HUDEP-2 (cell line): ENCODE results near the gene HIPK4.
"Not testable (repeated sequence)": the region's sequence is repeated elsewhere in the genome, so short reads cannot be mapped to it uniquely, and the experiment has no call there.

Experiments
- DNase-seq, 76 experiments: peaks; one replicate each; lab custom pipeline; 2025; ENCODE audit not compliant: unreplicated experiment in 76 of 76; lab: John Stamatoyannopoulos, UW

HIPK4 gene

DNA sequence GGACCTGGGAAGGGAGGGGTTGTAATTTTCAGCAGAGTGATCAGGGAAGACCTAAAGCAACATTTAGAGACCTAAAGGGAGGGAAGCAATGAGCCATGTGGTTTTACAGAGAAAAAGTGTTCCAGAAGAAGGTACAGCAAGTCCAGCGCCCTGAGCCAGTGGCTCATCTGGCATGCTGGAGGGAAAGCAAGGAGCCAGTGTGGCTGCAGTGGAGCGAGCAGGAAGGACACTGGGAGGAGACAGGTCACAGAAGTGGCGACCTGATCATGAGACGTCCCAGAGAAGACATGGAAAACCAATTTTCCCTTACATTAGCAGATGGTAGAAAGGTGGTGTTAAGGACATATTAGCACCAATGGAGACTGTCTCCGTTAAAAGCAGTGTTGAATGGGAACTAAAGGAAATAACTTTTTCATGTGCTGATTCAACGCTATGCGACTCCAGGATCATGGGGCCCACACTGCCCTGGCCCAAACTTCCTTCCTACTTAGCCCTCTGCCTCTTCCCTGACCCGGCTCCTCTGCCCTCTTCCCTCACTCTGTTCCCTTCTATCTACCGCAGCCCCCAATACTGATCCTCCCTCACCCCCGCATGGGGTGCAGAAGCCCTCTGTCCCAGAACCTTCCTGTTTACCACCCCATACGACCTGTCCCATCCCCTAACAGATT lies 47.2 kb downstream of the HIPK4 start:
- no peak for DNase-seq

DNA sequence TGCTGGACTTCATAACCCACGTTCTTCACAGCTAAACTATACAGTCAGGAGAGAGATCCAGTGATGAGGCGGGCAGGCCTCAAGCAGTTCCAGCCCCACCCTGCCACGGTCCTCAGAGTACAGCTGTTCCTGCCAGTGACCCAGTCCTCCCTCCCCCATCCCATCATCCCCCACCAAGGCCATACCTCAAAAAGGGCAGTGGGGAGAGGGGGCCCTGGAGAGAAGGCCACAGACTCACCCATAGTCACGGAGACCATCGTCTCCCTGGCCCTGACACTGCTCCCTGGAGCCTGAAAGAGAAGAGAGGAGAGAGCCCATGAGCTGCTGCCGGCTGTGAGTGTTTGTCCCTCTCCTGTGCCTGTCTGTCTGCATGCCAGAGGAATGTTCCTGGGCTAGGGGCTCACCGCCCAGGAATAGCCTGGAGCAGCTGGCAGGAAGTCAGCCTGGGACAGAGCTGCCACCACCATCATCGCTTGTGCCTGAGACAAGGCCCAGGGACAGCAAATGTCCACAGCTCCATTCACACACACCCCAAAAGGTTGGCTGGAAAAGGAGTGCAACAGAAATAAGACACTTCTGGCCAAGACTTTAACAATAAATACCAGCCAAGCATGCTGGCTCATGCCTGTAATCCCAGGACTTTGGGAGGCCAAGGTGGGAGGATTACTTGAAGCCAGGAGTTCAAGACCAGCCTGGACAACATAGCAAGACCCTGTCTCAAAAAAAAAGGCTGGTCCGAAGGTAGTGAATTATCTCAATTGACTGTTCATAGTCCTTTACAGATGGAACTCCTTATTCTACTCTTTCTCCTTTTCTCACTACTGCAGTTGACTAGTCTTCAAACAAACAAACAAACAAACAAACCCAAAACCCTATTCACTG lies 48.1 kb downstream of the HIPK4 start:
- peak in 8 of 76 experiments; percentile 5 to 44 (median 23) for DNase-seq

DNA sequence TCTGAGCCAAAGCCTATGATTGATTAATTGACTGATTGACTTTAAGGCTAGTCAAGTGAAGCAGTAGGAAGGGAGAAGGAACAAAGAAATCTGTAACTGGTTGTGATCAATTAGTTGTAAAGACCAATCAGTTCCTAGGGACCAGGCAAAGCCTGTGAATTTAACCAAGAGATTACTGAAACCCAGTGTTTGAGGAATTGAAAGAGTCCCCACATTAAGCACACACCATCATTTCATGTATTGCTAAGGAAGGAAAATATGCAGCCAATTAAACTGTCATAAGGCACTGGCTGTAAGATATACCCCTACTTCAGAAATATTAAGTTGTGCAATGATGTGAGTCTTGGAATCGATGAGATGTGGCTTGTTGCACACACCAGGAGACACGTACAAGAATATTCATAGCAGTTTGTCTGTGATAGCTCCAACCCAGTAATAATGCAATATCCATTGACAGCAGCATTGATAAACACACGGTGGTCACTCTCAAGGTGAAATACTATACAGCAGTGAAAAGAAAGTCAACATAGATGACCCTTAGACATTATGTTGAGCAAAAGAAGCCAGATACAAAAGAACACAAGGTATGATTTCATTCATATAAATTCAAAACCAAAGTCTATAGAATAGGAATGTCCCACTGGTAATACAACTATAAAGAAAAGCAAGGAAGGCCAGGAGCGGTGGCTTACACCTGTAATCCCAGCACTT lies 50.8 kb downstream of the HIPK4 start:
- DNase-seq = no peak

DNA sequence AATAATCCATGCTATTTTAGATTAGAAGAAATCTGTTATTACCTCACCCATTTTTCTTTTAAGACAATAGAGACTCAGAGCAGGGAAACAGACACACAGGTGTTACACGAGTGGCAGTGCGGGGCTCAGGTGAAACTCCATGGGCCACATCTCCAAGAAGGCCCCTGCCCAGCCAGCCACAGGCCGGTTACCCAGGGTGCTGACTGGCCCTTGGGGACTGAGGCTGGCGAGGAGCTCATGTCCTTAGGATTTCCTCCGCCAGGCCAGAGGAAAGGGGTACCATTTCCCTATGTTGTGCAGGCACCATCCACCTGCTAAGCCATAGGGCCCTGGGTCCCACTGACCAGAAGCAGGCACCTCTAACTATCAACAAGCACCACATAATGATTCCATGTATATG lies 52.4 kb downstream of the HIPK4 start:
- no peak for DNase-seq

DNA sequence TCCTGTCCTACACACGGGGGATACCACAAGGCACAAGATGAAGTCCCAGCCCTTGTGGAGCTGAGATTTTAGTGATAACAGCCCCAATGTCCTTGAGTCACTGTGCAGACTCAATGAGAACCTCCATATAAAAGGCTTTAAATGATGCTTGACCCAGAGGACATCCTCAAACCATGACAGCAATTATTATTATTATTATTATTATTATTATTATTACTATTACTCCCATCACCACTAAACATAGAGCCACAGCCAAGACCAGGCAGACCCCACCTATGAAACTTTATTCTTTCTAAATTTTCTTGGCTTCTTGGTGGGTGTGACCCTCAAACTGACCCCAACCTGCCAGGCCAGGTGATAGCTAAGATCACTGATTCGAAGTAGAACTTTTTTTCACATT lies 52.9 kb downstream of the HIPK4 start:
- DNase-seq = no peak

DNA sequence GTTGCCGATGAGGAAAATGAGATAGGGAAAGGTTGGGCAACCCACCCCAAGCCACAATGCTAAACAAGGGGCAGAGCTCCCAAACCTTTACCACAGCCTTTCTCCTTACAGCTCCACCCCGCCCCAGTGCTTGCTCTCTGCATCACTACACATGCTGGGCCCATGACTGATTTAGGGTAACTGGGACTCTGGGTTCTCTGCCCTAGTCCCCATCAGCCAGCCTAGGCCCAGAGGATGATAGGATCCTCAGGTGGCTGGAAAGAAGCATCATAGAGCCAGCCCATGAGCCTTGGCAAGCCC lies 53.4 kb downstream of the HIPK4 start:
- DNase-seq = no peak

DNA sequence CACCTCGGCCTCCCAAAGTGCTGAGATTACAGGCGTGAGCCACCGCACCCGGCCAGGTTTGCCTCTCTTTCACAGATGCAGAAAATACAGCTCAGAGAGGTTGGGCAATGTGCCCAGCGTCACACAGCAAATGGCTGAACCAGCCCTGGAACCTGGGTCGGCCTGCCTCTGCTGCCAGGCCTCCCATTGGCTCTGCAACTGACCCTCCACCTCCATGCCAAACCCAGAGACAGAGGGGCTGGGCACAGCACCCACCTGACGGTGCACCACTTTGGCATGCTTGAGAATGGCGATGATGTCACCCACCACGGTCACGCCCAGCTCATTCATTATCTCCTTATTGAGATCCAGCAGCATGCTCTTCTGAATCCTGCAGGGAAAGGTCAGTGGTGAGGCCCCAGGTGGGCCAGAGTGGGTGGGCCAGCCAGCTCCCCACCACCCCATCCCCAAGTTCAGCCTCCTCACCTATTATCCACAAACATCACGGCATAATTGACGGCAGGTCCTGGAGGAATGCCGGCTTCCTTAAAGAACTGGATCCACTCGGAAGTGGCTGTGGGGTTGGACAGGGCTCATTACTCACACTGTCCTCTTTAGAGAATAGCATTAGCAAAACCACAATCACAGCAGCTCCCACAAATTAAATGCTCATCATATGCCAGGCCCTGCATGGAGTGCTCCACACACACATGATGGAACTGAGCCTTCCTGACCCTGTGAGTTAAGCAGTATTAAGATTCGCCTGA lies 54.0 kb downstream of the HIPK4 start:
- DNase-seq = no peak

DNA sequence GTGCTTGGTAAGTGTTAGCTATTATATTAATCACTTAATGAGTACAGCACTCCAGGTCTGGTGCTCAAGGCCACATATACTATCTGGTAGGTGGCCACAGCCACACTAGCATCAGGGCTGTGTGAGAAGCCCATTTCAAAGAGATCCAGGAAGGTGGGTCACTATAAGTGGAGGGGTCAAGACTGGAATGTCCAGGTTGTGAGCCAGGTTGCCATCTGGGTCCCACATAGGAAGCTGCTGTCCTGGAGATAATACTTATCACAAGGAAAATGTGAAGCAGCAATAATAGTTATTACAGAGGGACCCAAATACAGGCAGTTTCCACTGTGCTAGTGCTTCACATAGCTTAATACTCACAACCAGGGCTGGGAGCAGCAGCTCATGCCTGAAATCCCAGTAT lies 54.9 kb downstream of the HIPK4 start:
- no peak for DNase-seq

DNA sequence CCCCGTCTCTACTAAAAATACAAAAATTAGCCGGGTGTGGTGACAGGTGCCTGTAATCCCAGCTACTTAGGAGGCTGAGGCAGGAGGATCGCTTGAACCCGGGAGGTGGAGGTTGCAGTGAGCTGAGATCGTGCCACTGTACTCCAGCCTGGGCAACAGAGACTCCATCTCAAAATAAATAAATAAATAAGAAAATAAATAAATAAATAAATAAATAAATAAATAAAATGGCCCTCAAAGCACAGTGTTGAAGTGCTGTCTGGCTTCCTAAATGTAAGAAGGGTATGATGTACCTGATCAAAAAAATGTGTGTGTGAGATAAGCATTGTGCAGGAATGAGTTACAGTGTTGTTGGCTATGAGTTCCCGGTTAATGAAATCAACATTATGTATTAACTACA lies 56.9 kb downstream of the HIPK4 start:
- not testable (repeated sequence) for DNase-seq

DNA sequence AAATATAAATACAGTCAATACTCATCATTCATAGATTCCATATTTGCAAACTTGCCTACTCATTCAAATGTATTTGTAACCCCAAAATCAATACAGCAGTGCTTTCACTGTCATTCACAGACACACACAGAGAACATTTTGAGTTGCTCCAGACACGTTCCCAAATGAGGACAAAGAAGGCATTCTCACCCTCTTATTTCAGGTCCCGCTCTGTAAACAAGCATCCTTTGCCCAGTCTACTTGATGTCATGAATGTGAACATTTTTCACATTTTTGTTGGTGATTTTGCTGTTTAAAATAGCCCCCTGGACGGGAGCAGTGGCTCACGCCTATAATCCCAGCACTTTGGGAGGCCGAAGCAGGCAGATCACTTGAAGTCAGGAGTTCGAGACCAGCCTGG lies 57.3 kb downstream of the HIPK4 start:
- no peak for DNase-seq

DNA sequence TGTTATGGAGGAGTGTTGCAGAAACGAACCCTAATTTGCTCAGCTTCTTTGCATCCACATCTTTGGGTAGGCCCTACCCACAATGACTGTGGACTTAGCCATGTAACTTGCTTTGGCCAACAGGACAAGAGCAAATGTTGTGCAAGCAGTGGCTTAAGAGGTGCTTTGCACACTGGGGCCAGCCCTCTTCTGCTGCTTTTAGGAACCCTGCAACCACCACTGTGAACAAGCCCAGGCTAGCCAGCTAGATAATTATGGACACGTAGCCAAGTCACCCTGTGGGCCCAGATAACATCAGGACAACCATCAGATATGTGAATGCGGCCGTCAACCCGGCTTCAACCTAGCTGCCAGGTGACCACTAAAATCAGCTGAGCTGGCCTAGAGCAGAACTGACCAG lies 58.9 kb downstream of the HIPK4 start:
- DNase-seq = peak in 3 of 76 experiments; percentile 8 to 23 (median 17)
